Activated CD8-positive, alpha-beta T cell treated with anti-CD3 and anti-CD28 coated beads for 36 hours (primary cell): ENCODE measurements around the gene BOD1. TPM values are rescaled to one million over a fixed set of nuclear protein-coding genes. Genes with fewer than 3 reads are reported as not detected.

ENCODE experiments used
- ATAC-seq: fragments of 200-7000 bp; cut with Tn5 transposase; one replicate; pipeline ENCODE4 v1.10.0; 2021; ENCODE audit warnings: mild to moderate bottlenecking, moderate library complexity
- CTCF ChIA-PET: fragments of 350-600 bp; sonication (Branson Sonifier 250); formaldehyde crosslinking; loops from one replicate; lab custom pipeline; 2021; ENCODE audit warnings: antibody characterized with exemption; lab: Charles Lee
- POLR2A ChIA-PET: fragments of 350-600 bp; sonication (Branson Sonifier 250); formaldehyde crosslinking; loops from one replicate; lab custom pipeline; 2021; ENCODE audit warnings: antibody characterized with exemption; lab: Charles Lee
- DNase-seq: peaks from one replicate; pipeline ENCODE4 v3.0.0-alpha.2; 2020
- H3K27ac Mint-ChIP-seq: one replicate; pipeline ENCODE4 v1.8.0; 2021; ENCODE audit warnings: mild to moderate bottlenecking, mixed read lengths
- H3K27me3 Mint-ChIP-seq: one replicate; pipeline ENCODE4 v1.8.0; 2021; ENCODE audit warnings: mixed read lengths
- H3K36me3 Mint-ChIP-seq: one replicate; pipeline ENCODE4 v1.8.0; 2021; ENCODE audit warnings: low read depth, mixed read lengths
- H3K4me1 Mint-ChIP-seq: one replicate; pipeline ENCODE4 v1.8.0; 2021; ENCODE audit warnings: low read depth, mixed read lengths
- H3K4me3 Mint-ChIP-seq: one replicate; pipeline ENCODE4 v1.8.0; 2021; ENCODE audit warnings: mild to moderate bottlenecking, moderate library complexity, mixed read lengths
- H3K9me3 Mint-ChIP-seq: one replicate; pipeline ENCODE4 v1.8.0; 2021; ENCODE audit warnings: mixed read lengths
- CTCF ChIP-seq: fragments of 200-600 bp; IDR thresholded peaks from one replicate; pipeline ENCODE4 v1.8.0; 2022; ENCODE audit warnings: antibody characterized with exemption, mild to moderate bottlenecking
- intact Hi-C: fragments of 100-400 bp; cut with micrococcal nuclease; formaldehyde crosslinking; loops from one replicate; pipeline ENCODE4 v1.10.0; 2022
- total RNA-seq, 2 experiments: library from RNA; stranded (reverse); gene quantifications; one replicate each; pipeline ENCODE4 v1.2.3, GENCODE V29; 2021

BOD1 gene
- total RNA-seq, 2 experiments from 2014 or later = 28.1 to 28.7 TPM

- CTCF ChIA-PET = interaction anchor here (1.3 kb wide), 2 partner anchors 8 to 21 kb away, joined by 3 read pairs; no protein-coding TSS in a partner anchor
- POLR2A ChIA-PET = no interaction called here
- intact Hi-C loops = no loop called here
- Mint-ChIP-seq H3K36me3 (no peaks in the 10 kb centered on the region), H3K4me1 (no peaks in the 10 kb centered on the region), H3K9me3 (no peaks in the 10 kb centered on the region), H3K27ac (no peak overlapping the region), H3K27me3 (peaks cover 1% of the 10 kb centered on the region), H3K4me3 (no peak overlapping the region)
- DNase-seq (peak; percentile 18), ATAC-seq (peak; percentile 27)
- no peak for TF ChIP-seq CTCF
These were observed 20.9 kb upstream of the BOD1 start for GRCh38 chr5:173637340-173637739.

DNA sequence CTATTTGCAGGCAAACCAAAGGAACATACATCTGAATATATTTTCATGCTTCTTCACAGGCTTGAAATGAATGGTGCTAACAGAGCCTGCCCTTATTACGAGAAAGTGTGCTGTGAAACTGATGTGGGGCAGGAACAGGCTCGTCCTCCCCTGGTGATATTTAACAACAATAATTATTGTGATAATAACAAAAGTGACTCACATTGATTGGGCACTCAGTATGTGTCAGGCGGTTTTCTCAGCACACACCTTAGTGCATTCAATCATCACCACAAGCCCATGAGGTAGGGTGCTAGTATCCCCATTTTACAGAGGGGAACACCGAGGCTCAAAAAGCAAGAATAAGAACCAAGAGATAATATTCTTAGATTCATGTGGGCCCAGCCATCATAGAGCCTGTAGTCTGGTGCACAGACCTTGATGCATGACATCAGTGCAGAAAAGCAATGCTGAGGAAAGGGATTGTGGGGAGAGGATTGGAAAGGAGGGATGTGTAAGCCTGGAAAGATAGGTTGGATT is 18.1 kb upstream of the BOD1 start:
- H3K27ac Mint-ChIP-seq = no peak overlapping the region
- H3K36me3 Mint-ChIP-seq = no peaks in the 10 kb centered on the region
- DNase-seq (no peak), ATAC-seq (no peak)
- TF ChIP-seq CTCF = no peak
- H3K9me3 Mint-ChIP-seq = no peaks in the 10 kb centered on the region
- intact Hi-C loops = no loop called here
- no peak overlapping the region for H3K4me3 Mint-ChIP-seq
- ChIA-PET POLR2A (no interaction called here), CTCF (no interaction called here)
- H3K4me1 Mint-ChIP-seq = no peaks in the 10 kb centered on the region
- H3K27me3 Mint-ChIP-seq = peaks cover 3% of the 10 kb centered on the region

DNA sequence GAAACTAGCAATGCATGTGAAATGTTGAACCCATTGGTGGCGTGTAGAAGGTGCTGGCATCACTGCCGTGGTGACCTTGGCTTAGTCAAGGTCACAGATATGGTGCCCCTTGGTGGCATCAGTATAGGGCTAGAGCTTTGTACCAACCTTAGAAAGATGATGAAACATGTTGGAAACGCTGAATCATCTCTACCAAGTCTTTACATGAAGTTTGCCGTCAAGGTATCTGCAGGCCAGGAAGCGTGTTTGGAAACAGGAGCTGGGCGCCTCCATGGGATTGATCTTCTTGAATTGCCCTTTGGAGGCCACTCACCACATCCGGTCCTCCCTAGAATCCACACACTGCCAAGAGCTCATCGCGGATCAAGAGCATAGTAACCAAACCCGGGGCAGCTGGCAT is 16.9 kb upstream of the BOD1 start:
- DNase-seq = no peak
- no peak for ATAC-seq
- Mint-ChIP-seq H3K27me3 (peaks cover 3% of the 10 kb centered on the region), H3K4me3 (no peak overlapping the region), H3K27ac (no peak overlapping the region), H3K4me1 (no peaks in the 10 kb centered on the region), H3K9me3 (no peaks in the 10 kb centered on the region), H3K36me3 (no peaks in the 10 kb centered on the region)
- POLR2A ChIA-PET = interaction anchor here (0.5 kb wide), 1 partner anchor 774 kb away, joined by 3 read pairs; no protein-coding TSS in a partner anchor
- CTCF ChIA-PET = no interaction called here
- intact Hi-C loops = no loop called here
- no peak for TF ChIP-seq CTCF

- no peak for ATAC-seq
- ChIA-PET POLR2A (no interaction called here), CTCF (no interaction called here)
- intact Hi-C loops = no loop called here
- H3K36me3 Mint-ChIP-seq = no peaks in the 10 kb centered on the region
- no peaks in the 10 kb centered on the region for H3K9me3 Mint-ChIP-seq
- H3K4me1 Mint-ChIP-seq = no peaks in the 10 kb centered on the region
- peaks cover 7% of the 10 kb centered on the region for H3K27me3 Mint-ChIP-seq
- no peak for DNase-seq
- H3K27ac Mint-ChIP-seq = no peak overlapping the region
- TF ChIP-seq CTCF = no peak
- H3K4me3 Mint-ChIP-seq = no peak overlapping the region
These were observed 15.0 kb upstream of the BOD1 start for GRCh38 chr5:173631478-173631877.

GRCh38 chr5:173630724-173631365 is 14.4 kb upstream of the BOD1 start:
- Mint-ChIP-seq H3K27me3 (peaks cover 7% of the 10 kb centered on the region), H3K9me3 (no peaks in the 10 kb centered on the region), H3K36me3 (no peaks in the 10 kb centered on the region), H3K4me1 (no peaks in the 10 kb centered on the region), H3K27ac (no peak overlapping the region), H3K4me3 (no peak overlapping the region)
- DNase-seq (no peak), ATAC-seq (no peak)
- ChIA-PET POLR2A (no interaction called here), CTCF (interaction anchor here (2.2 kb wide), 1 partner anchor 13 kb away, joined by 10 read pairs; no protein-coding TSS in a partner anchor)
- no peak for TF ChIP-seq CTCF
- intact Hi-C loops = no loop called here
